ENCODE measurements around the gene MFSD2A. TPM values are rescaled to one million over a fixed set of nuclear protein-coding genes. Genes with fewer than 3 reads are reported as not detected.

The MFSD2A gene
- total RNA-seq = 1.4 and 5.2 TPM in 2 replicates

DNA sequence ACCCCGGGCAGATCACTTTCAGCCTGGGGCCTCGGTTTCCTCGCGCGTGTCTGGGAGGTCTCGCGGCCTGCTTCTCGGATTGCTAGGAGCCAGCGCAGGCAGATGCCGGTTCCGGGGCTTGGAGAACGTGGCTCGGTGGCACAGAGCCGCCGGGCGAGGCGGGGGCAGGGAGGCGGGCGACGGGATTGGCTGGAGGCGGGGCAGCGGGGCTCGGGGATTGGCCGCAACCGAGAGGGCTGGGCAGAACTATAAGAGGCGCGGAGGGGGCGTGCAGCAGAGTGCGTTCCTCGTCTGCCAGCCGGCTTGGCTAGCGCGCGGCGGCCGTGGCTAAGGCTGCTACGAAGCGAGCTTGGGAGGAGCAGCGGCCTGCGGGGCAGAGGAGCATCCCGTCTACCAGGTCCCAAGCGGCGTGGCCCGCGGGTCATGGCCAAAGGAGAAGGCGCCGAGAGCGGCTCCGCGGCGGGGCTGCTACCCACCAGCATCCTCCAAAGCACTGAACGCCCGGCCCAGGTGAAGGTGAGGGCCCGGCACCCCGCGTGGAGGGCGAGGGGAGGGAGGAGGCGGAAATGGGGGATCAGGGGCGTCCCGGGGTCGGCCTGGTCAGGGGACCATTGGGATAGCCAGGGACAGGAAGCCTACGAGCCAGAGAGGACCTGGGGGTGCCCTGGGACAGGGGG is at the start of gene MFSD2A:
MFSD2A (plus strand) TSS at position 276 of the 677 bp plus-strand sequence; CDS start at position 424, 148 bp downstream.

Other genes starting within 250 kb of the MFSD2A start
- 26.9 and 28.2 TPM in 2 replicates for gene PPIE, start 216.3 kb upstream of the MFSD2A start, total RNA-seq
- 1.3 and 1.8 TPM in 2 replicates for gene OXCT2, start 183.8 kb upstream of the MFSD2A start, total RNA-seq
- gene BMP8B, start 166.3 kb upstream of the MFSD2A start, total RNA-seq = under 0.01 TPM in 1 of 2 replicates, not detected in the other
- gene TRIT1, start 71.6 kb upstream of the MFSD2A start, total RNA-seq = 29.7 and 41.9 TPM in 2 replicates
- gene MYCL, start 53.2 kb upstream of the MFSD2A start, total RNA-seq = 0.33 and 1.4 TPM in 2 replicates
- gene CAP1, start 85.6 kb downstream of the MFSD2A start, total RNA-seq = 430 and 513 TPM in 2 replicates
- 63.6 and 66.4 TPM in 2 replicates for gene PPT1, start 142.1 kb downstream of the MFSD2A start, total RNA-seq
- 30.1 and 38.9 TPM in 2 replicates for gene RLF, start 206.2 kb downstream of the MFSD2A start, total RNA-seq